ENCODE measurements around the gene TSKU.
"Not testable (repeated sequence)": the region's sequence is repeated elsewhere in the genome, so short reads cannot be mapped to it uniquely, and the experiment has no call there.

The TSKU gene

DNA sequence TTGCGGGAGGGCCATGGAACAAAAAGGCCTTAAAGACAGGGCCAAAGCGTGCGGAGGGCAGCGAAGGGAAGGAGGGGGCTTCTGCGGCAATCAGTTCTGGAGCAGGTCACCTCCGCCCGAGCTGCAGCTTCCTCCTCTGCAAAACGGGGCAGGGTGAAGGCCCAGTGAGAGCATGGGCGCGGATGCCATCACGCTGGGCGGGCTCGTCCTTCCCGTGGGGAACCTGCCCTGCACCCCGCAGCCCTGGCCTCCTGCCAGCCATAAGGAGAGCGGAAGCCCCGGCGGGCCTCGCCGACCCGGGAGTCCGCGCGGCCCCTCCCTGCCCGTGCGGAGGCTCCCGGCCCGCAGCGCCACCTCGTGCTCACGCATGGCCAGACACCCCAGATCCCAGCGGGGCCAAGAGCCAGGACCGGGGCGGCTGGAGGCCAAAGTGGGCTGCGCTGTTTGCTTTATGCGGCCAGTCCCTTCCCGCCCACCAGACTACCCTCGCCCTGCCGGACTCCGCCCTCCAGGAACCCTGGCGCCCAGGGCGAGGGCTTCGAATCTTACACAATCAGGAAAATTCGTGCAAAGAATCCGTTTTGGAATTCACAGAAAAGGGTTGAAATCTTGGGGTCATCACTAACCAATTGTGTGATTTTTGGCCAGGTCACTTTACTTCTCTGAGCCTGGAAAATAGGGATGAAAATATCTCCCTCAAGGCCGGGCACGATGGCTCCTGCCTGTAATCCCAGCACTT lies 16.1 kb downstream of the TSKU start:
- in situ Hi-C loops (cut with HindIII; ENCODE audit: low sequenced_read_pairs): loop anchor here (5.0 kb wide), 1 partner anchor 38 kb away; no protein-coding TSS in a partner anchor

DNA sequence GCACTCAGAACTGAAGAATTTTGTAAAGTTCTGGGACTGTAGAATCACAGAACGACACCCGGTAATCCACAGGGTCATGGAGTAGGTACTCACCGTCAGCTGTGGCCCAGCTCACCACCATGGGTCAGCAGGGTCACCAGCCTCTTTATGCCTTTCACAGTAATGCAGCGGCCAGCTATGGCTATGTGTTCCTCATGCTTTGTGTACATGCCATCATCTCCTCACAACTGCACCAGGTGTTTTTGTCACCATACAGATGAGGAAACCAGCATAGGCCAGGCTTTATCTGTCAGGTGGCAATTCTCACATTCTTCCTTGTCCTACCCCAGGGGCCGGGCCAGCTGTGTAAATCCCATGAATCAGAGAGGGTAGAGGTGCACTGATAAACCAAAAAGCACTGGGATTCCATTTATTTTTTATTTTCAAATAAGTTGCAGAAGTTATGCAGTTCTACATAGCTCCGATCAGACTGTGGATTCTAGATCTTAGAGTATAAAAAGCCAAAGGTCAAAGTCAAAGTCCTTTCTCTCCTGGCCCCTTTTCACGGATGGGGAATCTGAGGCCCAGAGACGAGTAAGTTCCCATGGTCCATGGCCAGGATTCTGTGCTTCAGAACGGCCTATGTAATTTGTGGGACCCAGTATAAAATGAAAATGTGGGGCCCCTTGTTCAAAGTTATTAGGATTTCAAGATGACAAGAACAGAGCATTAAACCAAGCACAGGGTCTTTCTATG lies 17.5 kb downstream of the TSKU start:
- in situ Hi-C loops (cut with HindIII; ENCODE audit: low sequenced_read_pairs): no loop called here

DNA sequence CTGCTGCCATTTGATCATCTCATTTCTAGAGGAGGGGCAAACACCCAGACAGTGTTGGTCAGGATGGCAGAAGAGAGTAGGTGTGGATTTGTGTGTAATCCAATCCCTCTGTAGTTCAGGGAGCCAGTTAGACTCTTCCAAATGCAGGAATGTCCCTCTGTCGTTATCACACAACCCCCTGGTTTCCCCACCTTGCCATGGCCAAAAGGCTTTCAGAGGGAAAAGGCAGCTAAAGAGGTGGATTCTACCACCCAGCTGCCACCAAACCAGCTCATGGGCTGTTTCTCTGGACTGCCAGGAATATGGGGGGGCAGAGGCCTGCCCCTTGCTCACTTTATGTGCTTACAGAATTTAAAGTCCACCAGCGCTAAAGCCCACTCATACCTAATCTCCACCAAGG lies 18.1 kb downstream of the TSKU start:
- in situ Hi-C loops (cut with HindIII; ENCODE audit: low sequenced_read_pairs): no loop called here

DNA sequence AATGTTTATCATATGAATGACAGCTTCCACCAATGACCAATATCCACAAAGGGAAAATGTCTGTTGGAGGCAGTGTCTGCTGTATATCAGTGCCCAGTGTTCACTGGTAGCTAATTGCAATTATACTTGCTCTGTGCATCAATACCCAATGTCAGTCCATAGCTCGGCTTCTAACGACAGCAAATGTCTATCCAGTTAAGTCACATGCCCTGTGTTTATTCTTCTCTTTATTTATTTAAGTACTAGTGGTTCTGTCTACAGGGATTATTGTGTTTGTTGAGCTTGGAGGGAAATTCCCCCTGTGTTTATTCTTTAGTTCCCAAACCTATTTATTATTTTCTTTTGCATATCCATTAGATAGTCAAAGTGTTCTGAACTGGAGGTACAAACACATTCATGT lies 18.6 kb downstream of the TSKU start:
- in situ Hi-C loops (cut with HindIII; ENCODE audit: low sequenced_read_pairs): no loop called here

DNA sequence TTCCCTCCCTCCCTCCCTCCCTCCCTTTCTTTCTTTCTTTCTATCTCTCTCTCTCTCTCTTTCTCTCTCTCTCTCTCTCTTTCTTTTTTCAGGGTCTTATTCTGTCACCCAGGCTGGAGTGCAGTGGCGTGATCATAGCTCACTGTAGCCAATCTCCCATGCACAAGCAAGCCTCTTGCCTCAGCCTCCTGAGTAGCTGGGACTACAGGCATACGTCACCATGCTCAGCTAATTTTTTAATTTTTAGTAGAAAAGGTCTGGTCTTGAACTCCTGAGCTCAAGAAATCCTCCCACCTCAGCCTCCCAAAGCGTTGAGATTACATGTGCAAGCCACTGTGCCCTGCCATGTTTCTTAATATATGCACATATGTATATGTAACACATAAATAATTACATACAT lies 19.0 kb downstream of the TSKU start:
- in situ Hi-C loops (cut with HindIII; ENCODE audit: low sequenced_read_pairs): no loop called here

DNA sequence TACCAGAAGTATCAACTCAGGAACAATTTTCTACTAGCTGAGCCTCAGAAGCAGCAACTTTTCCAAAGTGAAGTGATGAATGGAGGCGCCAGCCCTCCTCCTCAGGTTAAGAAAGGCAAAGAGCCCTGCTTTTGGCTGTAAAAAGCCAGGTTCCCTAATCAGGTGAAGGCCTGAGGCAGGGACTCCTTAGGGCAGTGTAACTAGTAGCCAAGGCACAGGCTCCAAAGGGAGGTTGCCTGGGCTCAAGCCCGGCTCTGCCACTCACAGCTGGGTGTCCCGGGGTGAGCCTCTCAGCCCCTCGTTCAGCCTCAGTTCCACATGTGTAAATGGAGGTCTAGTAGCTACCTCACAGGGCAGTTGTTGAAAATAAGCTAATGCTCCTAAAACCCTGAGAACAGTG lies 19.5 kb downstream of the TSKU start:
- in situ Hi-C loops (cut with HindIII; ENCODE audit: low sequenced_read_pairs): no loop called here

DNA sequence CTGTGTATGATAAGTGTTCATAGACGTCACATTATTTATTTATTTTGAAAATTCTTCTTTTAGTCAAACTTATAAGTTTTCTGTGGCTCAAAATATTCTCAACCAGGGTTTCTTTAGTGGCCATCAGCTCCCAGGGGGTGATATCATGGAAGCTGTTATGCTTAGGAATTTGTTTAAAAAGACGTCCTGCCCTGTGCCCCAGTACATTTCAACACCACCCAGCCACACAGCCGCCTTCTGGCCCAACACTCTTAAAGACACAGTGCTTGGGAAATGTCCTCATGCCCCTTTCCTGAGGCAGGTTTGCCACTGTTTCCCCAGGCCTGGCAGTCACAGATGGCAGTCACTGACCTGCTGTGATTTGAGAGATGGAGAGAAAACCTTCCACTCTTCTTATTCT lies 19.9 kb downstream of the TSKU start:
- in situ Hi-C loops (cut with HindIII; ENCODE audit: low sequenced_read_pairs): no loop called here

DNA sequence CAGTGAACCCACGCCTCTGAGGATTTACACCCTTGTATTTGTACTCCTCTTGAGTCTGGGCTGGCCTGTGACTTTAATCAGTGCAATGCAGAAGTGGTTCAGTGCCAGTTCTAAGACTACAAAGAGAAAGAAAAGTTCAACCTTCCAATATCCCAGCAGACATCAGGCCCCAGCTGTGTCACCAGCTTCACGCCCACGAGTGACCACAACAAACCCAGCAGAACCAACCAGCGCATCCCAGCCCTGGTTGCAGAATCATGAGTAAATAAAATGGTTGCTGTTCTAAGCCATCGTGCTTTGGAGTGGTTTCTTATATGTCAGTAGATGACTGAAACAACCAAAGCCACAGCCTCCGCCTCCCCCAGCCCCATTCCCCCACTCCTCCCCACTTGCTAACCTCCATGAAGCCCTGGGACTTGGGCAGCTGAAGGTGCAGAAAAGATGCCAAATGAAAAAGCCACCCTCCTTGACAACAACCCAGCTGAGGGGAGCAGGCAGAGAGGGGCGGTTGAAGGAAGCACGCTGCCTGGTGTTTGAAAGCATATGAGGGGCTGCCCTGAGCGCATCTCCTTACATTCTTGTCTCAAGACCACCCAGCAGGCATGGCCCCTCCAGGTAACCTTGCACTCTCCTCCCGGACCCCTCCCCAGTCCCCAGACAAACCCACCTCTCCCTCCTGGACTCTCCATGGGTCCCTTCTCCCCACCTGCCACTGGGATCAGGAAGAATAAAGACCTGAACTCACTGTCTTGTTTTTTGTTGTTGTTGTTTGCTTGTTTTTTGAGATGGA lies 20.9 kb downstream of the TSKU start:
- in situ Hi-C loops (cut with HindIII; ENCODE audit: low sequenced_read_pairs): no loop called here

DNA sequence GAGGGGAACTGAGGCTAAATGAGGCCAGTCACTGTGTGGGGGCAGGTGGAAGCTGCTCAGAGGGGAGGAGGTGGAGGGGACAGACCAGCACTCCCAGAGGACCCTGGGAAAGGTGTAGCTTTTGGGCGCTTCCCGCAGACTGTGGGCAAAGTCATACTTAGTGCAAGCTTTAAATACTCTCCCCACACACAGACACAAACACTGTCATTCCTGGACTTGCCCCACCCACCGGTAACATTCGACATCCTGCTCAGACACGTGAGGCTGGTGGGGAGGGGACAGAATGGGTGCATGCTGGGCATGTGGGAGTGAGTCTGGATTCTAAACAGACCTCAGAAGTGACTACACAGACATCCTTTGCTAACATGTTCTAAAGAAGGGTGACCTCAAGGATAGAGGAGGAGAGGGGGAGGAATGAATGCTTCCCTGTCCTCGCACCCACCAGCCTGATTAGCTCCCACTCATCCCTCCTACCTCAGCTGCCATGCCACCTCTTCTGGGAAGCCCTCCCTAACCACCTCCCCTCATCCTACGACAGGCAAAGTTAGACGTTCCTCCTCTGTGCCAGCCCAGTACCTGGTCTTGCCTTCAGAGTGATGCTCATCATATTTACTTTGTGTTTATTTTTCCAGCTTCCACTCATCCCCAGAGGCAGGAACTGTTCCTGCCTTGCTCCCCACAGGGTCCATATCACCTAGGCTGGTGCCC lies 22.2 kb downstream of the TSKU start:
- in situ Hi-C loops (cut with HindIII; ENCODE audit: low sequenced_read_pairs): no loop called here

DNA sequence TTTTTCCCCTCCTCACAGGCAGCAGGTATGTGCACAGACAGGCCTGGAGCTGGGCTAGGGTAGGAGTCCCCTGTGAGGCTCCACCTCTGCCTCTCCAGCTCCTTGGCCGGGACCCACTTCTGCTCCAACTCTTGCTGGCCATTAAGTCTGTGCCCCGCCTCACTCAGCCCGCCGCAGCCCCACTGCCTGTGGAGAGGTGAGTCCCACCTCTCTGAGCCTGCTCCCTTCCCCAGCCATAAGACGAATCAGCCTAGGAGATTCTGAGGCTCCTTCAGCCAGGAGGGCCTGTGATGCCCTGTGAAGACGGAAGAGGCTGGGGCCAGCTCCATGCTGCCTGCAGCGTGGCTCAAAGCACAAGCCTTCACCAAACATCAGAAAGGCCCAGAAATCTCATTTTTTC lies 23.0 kb downstream of the TSKU start:
- in situ Hi-C loops (cut with HindIII; ENCODE audit: low sequenced_read_pairs): no loop called here

DNA sequence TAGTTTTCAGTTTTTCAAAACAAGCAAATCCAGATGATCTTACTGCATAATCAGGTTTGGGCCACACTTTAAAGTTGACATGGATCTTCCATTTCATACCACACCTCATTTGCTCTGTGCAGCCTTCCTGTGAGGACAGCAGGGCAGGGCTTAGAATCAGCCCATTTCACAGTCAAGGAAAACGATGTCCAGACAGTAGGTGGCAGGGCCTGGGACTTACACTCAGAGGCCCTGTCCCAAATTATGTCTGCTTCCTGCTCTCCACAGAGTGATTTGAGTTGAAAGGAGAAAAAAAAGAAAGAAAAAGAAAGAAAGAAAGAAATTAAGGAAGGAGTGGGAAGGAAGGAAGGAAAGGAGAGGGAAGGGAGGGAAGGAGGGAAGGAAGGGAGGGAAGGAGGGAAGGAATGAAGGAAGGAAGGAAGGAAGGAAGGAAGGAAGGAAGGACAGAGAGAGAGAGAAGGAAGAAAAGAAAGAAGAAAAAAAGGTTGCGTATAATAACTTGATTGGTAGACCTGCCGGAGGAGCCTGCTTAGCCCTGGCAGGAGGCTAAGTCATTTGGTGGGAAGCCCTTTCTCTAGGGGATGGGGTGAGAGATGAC lies 23.6 kb downstream of the TSKU start:
- in situ Hi-C loops (cut with HindIII; ENCODE audit: low sequenced_read_pairs): no loop called here

DNA sequence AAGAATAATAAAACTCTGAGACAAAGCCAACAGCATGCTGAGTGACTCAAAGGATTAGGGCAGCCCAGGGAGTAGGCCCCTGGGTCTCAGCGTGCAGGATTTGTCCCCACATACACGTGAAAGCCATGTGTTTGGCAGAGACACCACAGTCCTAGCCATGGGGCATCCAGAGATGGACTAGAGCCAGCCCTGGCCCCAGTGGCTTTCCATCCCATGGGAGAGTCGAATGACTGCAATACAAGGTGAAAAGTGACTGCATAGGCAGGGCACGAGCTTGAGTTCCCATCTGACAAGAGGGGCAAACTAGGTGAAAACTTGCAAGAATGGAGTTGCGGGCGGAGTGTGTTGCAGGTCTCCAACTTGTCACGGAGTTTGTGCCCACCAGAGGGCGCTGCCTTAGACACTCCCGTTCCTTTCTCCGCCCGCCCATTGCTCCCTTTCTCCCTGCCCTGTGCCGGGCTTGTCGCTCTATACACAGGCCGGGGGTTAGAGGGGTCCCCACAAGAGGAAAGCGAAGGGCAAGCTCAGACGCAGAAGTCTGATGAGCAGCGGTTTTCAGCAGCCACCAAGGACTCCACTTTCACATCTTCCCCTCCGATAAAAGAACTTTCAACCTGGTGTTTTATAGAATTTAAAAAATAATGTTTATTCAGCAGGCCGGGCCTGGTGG lies 24.2 kb downstream of the TSKU start:
- in situ Hi-C loops (cut with HindIII; ENCODE audit: low sequenced_read_pairs): no loop called here

DNA sequence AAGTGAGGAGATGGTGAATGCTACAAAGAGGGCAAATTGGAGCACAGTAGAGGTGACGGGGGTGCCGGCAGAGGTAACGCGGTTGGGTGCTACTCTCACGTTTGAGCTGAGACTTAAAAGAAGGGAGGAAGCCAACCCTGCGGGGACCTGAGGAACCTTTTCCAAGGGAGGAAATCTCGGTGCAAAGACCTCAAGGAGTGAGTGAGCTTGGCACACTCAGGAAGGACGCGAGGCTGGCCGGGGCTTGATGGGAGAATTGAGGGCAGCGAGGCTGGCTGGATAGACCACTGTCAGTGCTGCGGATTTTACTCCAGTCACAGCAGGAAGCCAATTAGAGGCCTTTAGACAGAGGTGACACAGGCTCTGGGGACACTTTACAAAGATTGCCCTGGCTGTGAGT lies 25.0 kb downstream of the TSKU start:
- in situ Hi-C loops (cut with HindIII; ENCODE audit: low sequenced_read_pairs): no loop called here

DNA sequence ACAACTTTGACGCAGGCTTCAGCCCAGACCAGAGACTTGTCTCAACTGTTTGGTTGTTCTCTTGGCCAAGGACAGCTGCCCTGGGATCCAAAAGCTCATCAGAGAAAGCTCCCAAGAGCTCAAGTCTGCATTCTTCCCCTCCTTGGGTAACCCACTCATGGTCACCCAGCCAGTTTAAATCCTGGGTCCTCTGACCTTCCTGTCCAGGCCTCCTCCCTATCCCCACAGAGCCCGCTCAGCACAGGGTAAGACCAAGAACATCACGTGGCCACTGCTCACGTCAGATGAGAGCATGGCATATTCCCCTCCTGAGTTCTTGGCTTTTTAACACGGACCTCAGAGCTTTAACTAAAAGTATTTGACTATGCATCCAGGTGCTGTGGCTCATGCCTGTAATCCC lies 25.8 kb downstream of the TSKU start:
- in situ Hi-C loops (cut with HindIII; ENCODE audit: low sequenced_read_pairs): no loop called here

DNA sequence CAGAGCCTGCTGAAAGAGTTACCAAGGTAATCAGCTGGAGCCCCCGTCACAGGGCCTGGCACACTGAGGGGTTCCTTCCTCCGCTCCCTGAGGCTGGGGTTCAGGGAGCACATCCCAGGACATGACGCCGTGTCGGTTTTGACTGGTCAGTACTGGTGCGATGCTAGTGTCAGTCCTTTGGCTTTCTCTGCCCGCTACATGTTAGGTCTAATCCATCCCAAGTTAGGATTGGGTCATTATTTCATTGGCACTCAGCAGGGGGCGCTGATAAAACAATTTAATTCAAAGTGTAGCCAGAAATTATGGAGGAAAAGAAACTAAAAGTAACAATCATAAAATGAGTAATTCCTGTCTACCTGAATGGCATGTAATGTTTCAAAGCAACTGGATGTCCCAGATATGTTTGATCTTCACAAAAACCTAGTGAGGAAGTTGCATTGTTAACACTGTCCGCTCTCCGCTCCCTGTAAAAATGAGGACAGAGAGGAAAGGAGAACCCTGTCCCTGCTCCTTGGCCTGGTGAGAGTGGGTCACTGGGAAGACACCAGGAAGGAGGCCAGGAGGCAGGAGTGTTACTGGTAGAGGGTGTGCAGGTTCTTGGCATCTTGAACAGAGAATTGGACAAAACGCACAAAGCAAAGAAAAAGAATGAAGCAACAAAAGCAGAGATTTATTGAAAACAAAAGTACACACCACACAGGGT lies 27.1 kb downstream of the TSKU start:
- in situ Hi-C loops (cut with HindIII; ENCODE audit: low sequenced_read_pairs): no loop called here

DNA sequence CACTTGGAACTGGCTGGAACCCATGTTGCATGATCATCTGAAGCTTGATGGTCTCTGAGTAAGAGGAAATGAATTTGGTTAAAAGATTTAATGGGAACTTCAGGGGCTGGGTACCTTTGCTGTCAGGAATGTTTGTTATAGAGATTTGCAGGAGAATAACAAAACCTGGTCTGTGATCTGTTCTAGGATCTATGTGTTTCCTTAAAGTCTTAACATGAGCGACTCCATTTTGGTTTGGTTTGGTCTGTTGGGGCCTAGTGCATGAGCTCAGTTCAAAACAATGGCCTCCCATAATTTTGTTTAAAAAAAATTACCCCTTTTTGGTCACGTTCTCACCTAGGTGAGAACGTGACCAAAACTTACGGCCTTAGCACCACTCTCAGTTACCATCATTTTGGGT lies 28.1 kb downstream of the TSKU start:
- in situ Hi-C loops (cut with HindIII; ENCODE audit: low sequenced_read_pairs): no loop called here

DNA sequence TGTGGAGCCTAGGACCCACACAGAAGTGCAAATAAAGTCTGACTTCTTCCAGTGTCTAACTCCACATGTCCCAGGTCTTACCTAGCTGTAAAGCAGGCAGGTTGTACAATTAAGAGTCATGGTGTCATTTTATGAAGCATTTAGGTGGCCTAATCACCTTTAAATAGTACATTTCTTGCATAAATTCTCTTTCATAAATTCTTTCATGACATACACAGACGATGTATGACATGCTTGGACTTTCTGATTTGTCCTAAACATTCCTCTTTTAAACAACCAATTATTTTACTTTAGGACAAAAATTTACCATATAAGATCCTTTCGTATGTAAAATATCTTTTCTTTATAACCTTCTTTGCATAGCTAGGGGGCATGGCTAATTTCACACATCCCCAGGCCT lies 31.3 kb downstream of the TSKU start:
- in situ Hi-C loops (cut with HindIII; ENCODE audit: low sequenced_read_pairs): no loop called here

DNA sequence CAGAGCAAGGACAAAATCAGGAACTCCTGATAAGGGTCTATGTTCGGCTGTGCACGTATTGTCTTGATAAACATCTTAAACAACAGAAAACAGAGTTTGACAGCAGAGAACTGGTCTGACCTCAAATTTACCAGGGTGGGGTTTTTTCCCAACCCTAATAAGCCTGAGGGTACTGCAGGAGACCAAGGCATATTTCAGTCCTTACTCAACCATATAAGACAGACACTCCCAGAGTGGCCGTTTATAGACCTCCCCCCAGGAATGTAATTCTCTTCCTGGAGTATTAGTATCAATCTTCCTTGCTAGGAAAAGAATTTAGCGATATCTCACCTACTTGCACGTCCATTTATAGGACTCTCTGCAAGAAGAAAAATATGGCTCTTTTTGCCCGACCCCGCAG lies 32.5 kb downstream of the TSKU start:
- in situ Hi-C loops (cut with HindIII; ENCODE audit: low sequenced_read_pairs): not testable (repeated sequence)

DNA sequence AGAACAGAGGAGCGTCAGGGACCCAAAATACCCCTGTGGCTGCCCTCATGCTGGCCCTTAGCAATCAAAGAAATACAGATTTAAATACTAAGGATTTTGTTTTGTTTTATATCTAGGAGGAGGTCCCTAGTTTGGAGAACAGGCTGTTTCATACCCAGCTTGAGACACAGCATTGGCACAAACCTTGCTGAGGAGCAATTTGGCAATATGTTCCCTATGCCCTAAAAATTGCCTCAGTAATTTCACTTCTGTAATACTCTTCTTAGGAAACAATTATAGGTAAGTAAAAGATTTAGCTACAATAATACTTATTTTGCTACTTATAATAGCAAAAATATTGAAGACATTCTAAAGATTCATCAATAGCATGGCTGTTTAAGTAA lies 37.0 kb downstream of the TSKU start:
- in situ Hi-C loops (cut with HindIII; ENCODE audit: low sequenced_read_pairs): no loop called here

DNA sequence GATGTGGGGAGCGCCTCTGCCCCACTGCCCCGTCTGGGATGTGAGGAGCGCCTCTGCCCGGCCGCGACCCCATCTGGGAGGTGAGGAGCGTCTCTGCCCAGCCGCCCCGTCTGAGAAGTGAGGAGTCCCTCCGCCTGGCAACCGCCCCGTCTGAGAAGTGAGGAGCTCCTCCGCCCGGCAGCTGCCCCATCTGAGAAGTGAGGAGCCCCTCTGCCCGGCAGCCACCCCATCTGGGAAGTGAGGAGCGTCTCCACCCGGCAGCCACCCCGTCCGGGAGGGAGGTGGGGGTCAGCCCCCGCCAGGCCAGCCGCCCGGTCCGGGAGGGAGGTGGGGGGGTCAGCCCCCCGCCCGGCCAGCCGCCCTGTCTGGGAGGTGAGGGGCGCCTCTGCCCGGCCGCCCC lies 38.2 kb downstream of the TSKU start:
- in situ Hi-C loops (cut with HindIII; ENCODE audit: low sequenced_read_pairs): not testable (repeated sequence)
